LoVo (cell line): ENCODE measurements around the gene TM9SF2.
A peak's percentile ranks its signal among the peaks of the same experiment; 100 is the strongest.

ENCODE experiments used
- DNase-seq: peaks from one replicate; pipeline ENCODE4 v3.0.0-alpha.2; 2016; ENCODE audit warnings: low spot score

Gene TM9SF2

GRCh38 chr13:99495466-99496183, 5.6 kb upstream of the TM9SF2 start:
- DNase-seq = peak; percentile 26

DNA sequence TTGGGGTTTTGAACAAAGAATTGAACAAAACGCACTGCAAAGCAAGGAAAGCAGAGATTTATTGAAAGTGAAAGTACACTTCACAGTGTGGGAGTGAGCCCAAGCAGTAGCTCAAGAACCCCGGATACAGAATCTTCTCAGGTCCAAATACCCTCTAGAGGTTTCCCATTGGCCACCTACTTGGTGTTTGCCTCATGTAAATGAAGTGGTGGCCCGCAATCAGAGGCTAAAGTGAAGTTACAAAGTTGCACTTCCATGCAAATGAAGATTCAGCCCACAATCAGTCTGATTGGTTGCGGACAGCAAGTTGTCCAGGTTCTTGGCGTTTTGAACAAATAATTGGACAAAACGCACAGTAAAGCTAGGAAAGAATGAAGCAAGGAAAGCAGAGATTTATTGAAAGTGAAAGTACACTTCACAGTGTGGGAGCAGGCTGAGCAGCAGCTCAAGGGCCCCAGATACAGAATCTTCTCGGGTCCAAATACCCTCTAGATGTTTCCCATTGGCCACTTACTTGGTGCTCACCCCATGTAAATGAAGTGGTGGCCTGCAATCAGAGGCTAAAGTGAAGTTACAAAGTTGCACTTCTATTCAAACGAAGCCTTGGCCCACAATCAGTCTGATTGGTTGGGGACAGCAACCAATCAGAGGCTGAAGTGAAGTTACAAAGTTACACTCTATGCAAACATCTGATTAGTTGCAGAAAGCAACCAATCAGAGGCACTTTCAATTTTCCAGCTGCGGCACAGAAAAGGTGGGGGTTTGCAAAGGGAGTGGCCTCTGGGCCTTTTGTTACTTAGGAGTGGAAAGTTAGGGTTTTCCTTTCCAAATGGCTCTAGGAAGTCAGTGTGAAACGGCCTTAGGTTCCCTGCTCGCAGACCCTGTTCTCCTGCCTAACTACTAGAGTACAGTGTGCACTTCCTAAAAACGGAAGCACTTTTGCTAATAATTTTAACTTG, 4.8 kb upstream of the TM9SF2 start:
- DNase-seq = peak; percentile 88

DNA sequence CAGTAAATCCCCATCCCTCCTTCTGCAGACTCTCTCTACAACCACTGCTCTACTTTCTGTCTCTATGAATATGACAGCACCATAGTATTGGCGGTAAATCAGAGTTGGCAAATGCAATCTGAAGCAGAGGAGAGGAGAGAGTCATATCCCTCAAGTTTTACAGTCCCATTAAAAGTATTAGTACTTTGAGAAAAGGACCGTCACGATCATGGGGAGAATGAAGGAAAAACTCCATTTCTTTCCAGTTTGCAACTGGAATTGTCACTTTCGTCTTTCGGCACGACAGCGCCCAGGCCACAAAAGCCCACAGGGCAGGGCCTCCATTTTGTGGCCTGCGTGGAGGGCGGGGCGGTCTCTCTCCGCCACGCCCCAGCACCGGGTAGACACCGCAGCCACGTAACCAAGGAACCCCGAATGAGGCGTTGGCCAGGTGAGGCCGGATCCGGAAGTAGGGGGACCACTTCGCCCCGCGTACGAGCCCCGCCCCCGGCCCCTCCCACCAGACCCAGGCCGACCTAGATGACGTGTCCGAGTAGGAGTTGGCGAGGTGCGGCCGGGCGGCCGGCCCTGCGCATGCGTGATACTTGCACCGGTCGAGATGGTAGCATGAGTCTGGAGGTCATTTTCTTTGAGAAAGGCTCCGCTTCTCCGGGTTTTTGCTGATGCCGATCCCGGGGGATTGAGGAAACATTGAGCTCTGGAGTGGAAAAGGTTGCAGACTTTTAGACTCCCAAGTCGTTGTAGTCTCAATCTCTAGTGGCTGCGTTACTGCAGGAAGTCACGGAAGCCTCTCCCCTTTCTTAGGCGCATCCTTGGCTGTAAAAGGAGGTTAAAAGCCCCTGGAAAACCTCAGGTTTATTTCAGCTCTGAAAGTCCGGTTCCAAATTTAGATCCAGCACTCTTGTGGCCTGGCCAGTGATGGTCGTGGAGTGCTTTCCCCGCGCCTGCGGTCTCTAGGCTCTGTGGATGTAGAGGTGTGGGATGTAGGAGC, 2.8 kb upstream of the TM9SF2 start:
- peak; percentile 98 for DNase-seq

DNA sequence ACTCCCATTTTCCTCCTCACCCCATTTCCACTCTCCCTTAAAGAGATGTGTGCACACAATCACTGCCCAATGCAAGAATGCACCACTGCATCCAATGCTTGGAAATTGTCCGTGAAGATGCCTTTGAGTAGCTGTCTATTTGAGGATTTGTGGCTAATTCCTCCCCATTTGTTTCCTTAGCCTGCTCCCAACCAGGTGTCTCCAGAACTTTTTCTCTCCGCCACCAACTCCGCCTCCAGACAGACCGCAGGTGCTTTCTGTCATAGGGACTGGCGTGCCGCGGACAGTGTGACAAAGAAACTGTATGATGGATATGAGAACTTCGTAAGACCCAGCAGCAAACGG, 461 bp upstream of the TM9SF2 start:
- no peak for DNase-seq

DNA sequence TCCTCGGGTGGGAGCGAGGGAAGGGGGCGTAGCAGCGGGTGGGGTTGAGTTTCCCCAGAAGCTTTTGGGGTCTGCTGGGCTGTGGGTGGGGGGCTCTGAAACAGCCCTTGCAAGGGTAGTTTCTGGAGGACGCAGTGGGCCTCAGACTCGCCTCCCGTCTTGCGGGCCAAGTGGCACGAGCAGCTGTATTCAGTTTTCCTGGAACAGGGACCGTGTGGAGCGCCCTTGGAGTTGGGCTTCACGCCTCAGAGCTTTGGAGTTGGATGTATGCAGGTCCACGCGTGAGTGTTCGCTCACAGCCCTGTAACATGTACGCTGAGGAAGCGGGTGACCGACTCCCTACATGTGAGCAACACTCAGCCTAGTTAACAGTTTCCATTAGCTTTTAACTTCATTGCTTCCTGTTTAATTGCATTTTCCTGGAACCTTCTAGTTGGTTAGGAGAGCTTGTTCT, 603 bp downstream of the TM9SF2 start:
- no peak for DNase-seq

DNA sequence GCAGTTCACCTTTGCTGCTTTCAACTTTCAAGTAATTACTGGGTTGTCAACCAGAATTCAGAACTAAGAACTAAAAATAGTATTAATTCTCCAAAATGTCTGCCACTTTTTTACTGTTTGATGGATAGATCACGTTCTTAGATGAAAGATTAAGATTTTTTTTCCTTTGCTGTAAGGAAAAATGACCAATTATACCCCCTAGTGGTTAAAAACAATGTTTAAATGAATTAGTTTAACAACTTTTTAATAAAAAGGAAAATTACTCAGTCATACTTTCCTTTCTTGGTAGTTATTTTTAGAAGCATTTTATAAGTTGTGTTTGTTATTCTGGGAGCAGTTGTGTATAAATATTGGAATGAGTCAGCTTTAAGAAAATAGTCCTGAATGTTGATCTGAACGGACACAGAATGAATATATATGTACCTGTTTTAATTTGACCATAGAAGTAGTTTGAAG, 4.6 kb downstream of the TM9SF2 start:
- DNase-seq = peak; percentile 12

- DNase-seq = no peak
Observed at GRCh38 chr13:99506634-99507033, 5.4 kb downstream of the TM9SF2 start.

- no peak for DNase-seq
Observed at GRCh38 chr13:99507054-99507453, 5.8 kb downstream of the TM9SF2 start.

DNA sequence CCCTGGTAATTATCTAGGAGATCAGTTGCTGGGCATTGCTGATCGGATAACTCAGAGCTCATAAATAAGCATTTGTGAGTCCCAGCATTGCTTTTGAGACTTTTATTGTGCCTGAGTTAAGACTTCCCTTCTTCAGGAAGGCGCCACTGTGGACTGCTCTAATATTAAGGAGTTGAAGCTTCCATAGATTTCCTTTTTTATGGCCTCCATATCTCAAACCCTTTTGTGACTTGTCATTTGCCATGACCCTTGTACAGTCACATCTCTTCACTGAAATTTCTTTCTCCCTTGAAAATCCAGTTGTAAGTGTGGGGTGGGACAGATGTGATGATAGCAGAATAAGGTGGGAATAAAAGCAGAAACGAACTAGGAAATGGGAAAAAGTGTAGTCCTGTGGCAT, 6.3 kb downstream of the TM9SF2 start:
- DNase-seq = no peak

DNA sequence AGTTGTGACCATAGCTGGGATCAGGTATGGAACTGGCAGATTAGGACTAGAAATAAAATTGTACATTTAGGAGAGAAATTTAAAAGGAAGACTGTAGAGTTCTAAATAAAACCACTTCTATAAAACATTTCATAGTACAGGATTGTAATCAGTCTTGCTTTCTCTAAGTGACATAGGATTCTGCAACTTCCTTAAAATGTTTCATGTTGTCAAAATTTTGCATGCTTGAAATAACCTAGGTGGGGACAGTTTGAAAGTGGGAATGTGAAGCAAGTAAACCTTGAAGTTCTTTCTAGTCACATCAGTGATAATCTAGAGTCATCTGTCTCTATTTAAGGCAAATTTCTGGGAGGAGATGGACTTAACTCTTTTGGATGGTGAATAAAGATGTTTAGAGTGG, 6.7 kb downstream of the TM9SF2 start:
- no peak for DNase-seq

GRCh38 chr13:99509479-99509878, 8.2 kb downstream of the TM9SF2 start:
- DNase-seq = no peak

DNA sequence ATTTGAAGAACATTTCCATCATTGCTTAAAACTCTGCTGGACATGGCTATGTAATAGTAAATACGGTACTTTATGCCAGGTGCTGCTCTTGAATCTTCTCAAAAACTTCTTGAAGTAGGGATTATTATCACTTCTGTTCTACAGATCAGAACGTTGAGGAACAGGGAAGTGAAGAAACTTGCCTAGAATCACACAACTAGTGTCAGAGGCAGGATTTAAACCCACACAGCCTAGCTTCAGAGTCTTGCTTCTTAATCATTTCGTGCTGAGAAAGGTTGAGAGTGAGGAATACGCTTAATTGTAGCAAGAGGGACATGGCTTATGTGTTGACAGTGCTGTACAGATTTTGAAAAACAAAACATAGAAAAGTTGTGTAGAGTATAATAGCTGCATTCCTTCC, 13.5 kb downstream of the TM9SF2 start:
- no peak for DNase-seq

GRCh38 chr13:99516153-99516929, 15.1 kb downstream of the TM9SF2 start:
- no peak for DNase-seq

- DNase-seq = no peak
Observed at GRCh38 chr13:99517577-99517976, 16.3 kb downstream of the TM9SF2 start.

DNA sequence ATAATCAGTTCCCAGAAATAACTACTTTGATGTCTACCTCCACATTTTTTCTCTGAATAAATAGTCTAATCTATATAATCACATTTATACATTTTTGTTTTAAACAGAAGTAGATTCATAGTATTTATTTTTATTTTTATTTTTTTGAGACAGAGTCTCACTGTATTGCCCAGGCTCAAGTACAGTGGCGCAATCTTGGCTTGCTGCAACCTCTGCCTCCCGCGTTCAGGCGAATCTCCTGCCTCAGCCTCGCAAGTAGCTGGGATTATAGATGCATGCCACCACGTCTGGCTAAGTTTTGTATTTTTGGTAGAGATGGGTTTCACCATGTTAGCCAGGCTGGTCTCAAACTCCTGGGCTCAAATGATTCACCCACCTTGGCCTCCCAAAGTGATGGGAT, 16.7 kb downstream of the TM9SF2 start:
- DNase-seq = no peak

- DNase-seq = no peak
Observed at GRCh38 chr13:99522298-99522697, 21.0 kb downstream of the TM9SF2 start.

- DNase-seq = no peak
Observed at GRCh38 chr13:99523838-99524237, 22.6 kb downstream of the TM9SF2 start.

DNA sequence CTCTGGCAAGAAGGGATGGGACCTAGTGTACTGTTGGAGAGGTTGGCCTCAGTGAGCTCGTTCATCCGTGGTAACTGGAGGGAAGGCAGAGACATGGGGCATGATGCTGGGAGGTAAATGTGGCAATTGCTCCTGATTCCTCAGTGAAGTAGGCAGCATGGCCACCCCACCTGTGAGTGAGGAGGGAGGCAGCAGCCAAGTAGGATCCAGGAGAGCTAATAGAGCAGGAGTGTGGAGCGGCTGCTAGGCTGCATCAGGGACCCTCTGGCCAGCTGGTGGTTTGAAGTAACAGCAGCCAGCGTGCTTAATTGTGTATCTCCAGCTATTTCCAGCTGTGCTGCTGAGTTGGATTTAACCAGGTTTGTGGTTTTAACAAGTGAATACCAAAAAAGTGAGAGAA, 24.7 kb downstream of the TM9SF2 start:
- DNase-seq = no peak

DNA sequence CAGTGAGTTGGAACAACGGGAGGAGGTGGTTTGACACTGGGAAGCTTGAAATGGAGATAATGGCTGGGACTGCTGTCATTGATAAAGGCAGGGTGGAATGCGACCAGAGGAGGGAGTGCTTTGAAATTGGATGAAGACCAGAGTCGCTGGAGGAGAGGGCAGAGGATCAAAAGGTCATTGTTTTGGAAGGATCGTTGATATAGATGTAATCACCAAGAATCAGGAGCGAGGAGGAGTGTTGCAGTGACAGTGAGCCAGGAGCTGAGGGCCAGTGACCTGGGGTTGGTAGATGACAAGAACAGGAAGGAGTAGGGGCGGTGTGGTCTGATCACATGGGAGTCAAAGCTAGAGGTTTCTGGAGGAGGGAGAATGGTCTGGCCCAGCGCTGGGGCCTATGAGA, 25.3 kb downstream of the TM9SF2 start:
- no peak for DNase-seq

DNA sequence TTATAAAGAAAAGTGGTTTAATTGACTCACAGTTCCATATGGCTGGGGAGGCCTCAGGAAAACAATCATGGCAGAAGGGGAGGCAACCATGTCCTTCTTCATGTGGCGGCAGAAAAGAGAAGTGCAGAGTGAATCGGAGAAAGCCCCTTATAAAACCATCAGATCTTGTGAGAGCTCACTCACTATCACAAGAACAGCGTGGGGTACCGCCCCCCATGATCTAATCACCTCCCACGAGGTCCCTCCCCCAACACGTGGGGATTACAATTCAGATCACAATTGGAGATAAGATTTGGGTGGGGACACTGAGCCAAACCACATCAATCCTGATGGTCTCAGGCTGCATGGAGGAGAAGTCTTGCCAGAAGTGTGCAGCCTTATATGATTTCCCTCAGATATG, 26.0 kb downstream of the TM9SF2 start:
- no peak for DNase-seq

- DNase-seq = no peak
Observed at GRCh38 chr13:99528547-99528946, 27.3 kb downstream of the TM9SF2 start.
